Lower leg skin (tissue), 3 donors: ENCODE measurements around the gene UBC.

Experiments
- CTCF ChIP-seq, 3 donors: fragments of 450-650 bp; IDR thresholded peaks; one replicate each; pipeline ENCODE4 v1.5.1; 2016; ENCODE audit warnings: antibody characterized with exemption in 3 of 3, mild to moderate bottlenecking in 3 of 3, moderate library complexity in 2 of 3
- POLR2A ChIP-seq, 2 donors: fragments of 450-650 bp; IDR thresholded peaks; one replicate each; pipeline ENCODE4 v1.6.1; 2016 to 2017; ENCODE audit warnings: antibody characterized with exemption in 2 of 2, mild to moderate bottlenecking in 1 of 2, moderate library complexity in 1 of 2

- no peak for TF ChIP-seq CTCF (IDR thresholded peaks at IDR 0.05)
- no peak for TF ChIP-seq POLR2A (IDR thresholded peaks at IDR 0.05)
These were observed 33.3 kb upstream of the UBC start for GRCh38 chr12:124947561-124948398.
